GM23248 (cell line): ENCODE results near the gene PAX7. TPM values are rescaled to one million over a fixed set of nuclear protein-coding genes. Genes with fewer than 3 reads are reported as not detected.

ENCODE experiments used
- DNase-seq: peaks from one replicate; pipeline ENCODE4 v3.0.0-alpha.2; 2015
- H2AFZ ChIP-seq: fragments of 200-600 bp; sonication (generic); 2 replicates; pipeline ENCODE4 v1.6.1; 2016; ENCODE audit warnings: antibody characterized with exemption
- H3F3A ChIP-seq: fragments of 200-600 bp; sonication (generic); 2 replicates; pipeline ENCODE4 v1.6.1; 2016; ENCODE audit warnings: mild to moderate bottlenecking, antibody characterized with exemption, mixed run types; ENCODE audit not compliant: insufficient read depth
- H3K27ac ChIP-seq: fragments of 200-600 bp; sonication (generic); 2 replicates; pipeline ENCODE4 v1.5.1; 2016; ENCODE audit warnings: mild to moderate bottlenecking
- H3K27me3 ChIP-seq: fragments of 200-600 bp; sonication (generic); replicated peaks from 2 replicates; pipeline ENCODE4 v1.6.1; 2016; ENCODE audit warnings: mild to moderate bottlenecking; ENCODE audit not compliant: insufficient read depth
- H3K36me3 ChIP-seq: fragments of 200-600 bp; sonication (generic); 2 replicates; pipeline ENCODE4 v1.6.1; 2016; ENCODE audit warnings: low read depth, mild to moderate bottlenecking
- H3K4me1 ChIP-seq: fragments of 200-600 bp; sonication (generic); 2 replicates; pipeline ENCODE4 v1.6.1; 2016; ENCODE audit warnings: mild to moderate bottlenecking; ENCODE audit not compliant: insufficient read depth
- H3K4me2 ChIP-seq: fragments of 200-600 bp; sonication (generic); one replicate; pipeline ENCODE4 v1.6.1; 2016; ENCODE audit warnings: mild to moderate bottlenecking; ENCODE audit not compliant: unreplicated experiment
- H3K4me3 ChIP-seq: fragments of 200-600 bp; sonication (generic); 2 replicates; pipeline ENCODE4 v1.5.1; 2016; ENCODE audit warnings: mild to moderate bottlenecking
- H3K79me2 ChIP-seq: fragments of 200-600 bp; sonication (generic); 2 replicates; pipeline ENCODE4 v1.6.1; 2016; ENCODE audit warnings: mild to moderate bottlenecking; ENCODE audit not compliant: insufficient read depth
- H3K9ac ChIP-seq: fragments of 200-600 bp; sonication (generic); 2 replicates; pipeline ENCODE4 v1.6.1; 2016; ENCODE audit warnings: mild to moderate bottlenecking
- H3K9me2 ChIP-seq: fragments of 200-600 bp; sonication (generic); 2 replicates; pipeline ENCODE4 v1.6.1; 2016; ENCODE audit warnings: mixed run types, mild to moderate bottlenecking, moderate library complexity; ENCODE audit not compliant: insufficient read depth
- H3K9me3 ChIP-seq: fragments of 200-600 bp; sonication (generic); one replicate; pipeline ENCODE4 v1.6.1; 2017; ENCODE audit warnings: low read depth
- H4K20me1 ChIP-seq: fragments of 200-600 bp; sonication (generic); 2 replicates; pipeline ENCODE4 v1.6.0; 2016; ENCODE audit not compliant: insufficient read depth
- EZH2 ChIP-seq: fragments of 200-600 bp; sonication (generic); IDR thresholded peaks from 2 replicates; pipeline ENCODE4 v1.6.1; 2018; ENCODE audit warnings: antibody characterized with exemption, mild to moderate bottlenecking; ENCODE audit not compliant: insufficient read depth, poor library complexity, severe bottlenecking
- EZH2phosphoT487 ChIP-seq: fragments of 200-600 bp; sonication (generic); IDR thresholded peaks from 2 replicates; pipeline ENCODE4 v1.6.1; 2018; ENCODE audit warnings: antibody characterized with exemption, moderate library complexity, mild to moderate bottlenecking, low read depth; ENCODE audit not compliant: insufficient read depth
- WGBS, 2 experiments: methylation state at CpG; one replicate each; pipeline ENCODE4 v1.1.6; 2015 to 2017; ENCODE audit warnings: low lambda C conversion rate in 2 of 2, low coverage in 1 of 2; ENCODE audit errors: missing lambda C conversion rate in 2 of 2; 5-methylcytosine and 5-hydroxymethylcytosine counted together
- in situ Hi-C: fragments of 300-500 bp; cut with MboI; formaldehyde crosslinking; loops from 2 replicates; pipeline ENCODE4 v1.15.0; 2020
- polyA plus RNA-seq: library from polyadenylated mRNA; unstranded; fragments of >200 nt; fragmentation: Nextera tagmentation; extraction: Ambion mirVana; gene quantifications from 2 replicates; pipeline ENCODE4 v1.2.1, GENCODE V29; 2016
- total RNA-seq: library from RNA; depleted of rRNA; stranded (reverse); fragments of >200 nt; shearing (Covaris generic); gene quantifications from 2 replicates; pipeline ENCODE4 v1.2.3, GENCODE V29; 2014

The PAX7 gene
- total and polyA plus RNA-seq, 2 experiments from 2014 or later = not detected

DNA sequence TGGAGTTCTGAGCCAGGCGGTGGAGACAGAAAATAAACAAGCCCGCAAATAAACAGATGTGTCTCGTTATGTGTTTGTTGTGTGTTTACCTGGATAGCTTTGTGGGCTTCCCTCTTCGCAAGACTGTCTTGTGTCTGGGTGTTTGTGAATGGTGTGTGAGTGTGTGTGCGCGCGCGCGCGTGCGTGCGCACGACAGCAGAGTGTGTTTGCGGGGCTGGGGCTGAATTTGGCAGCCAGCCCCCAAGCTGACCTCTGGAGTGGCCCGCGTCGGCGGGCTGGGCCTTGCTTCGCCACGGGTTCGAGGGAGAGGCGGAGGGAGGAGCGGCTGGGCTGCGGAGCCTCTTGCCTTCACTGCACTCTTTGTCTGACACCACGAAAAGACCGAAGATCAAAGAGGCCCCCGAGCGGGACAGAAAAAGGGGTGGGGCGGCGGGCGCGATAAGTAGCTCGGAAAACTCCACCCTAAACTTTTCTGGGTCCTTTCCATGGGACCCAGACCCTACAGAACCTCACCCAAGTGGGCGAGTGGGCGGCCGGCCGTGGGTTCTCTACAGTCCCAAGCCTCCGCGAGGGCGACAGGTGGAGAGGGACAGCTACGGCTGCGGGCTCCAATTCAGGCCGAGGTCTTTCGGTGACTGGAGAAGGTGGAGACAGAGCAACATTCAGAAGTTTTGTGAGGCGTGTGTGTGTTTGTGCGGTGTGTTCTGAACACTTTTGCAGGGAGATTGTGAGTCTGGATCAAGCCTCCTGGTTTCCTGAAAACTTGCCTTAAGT lies 14.5 kb downstream of the PAX7 start:
- H3K27me3 ChIP-seq = peaks cover 87% of the 10 kb centered on the region
- no peak overlapping the region for H3K27ac ChIP-seq
- no peak overlapping the region for H3K4me2 ChIP-seq
- no peaks in the 10 kb centered on the region for H3K79me2 ChIP-seq
- H3K9me2 ChIP-seq = no peaks in the 10 kb centered on the region
- no peak for DNase-seq
- no peak overlapping the region for H2AFZ ChIP-seq
- H3K4me3 ChIP-seq = no peak overlapping the region
- no peaks in the 10 kb centered on the region for H3K9me3 ChIP-seq
- TF ChIP-seq EZH2 (no peak), EZH2phosphoT487 (0 out of 2 replicates have a peak, but pooled peaks have one; percentile 23)
- in situ Hi-C loops = no loop called here
- 3 to 4% methylated on average over 38 to 46 of the region's 46 CpGs for WGBS, 2 experiments
- H3K4me1 ChIP-seq = no peaks in the 10 kb centered on the region
- no peaks in the 10 kb centered on the region for H3K36me3 ChIP-seq
- H4K20me1 ChIP-seq = no peaks in the 10 kb centered on the region
- H3F3A ChIP-seq = no peaks in the 10 kb centered on the region
- H3K9ac ChIP-seq = no peak overlapping the region

DNA sequence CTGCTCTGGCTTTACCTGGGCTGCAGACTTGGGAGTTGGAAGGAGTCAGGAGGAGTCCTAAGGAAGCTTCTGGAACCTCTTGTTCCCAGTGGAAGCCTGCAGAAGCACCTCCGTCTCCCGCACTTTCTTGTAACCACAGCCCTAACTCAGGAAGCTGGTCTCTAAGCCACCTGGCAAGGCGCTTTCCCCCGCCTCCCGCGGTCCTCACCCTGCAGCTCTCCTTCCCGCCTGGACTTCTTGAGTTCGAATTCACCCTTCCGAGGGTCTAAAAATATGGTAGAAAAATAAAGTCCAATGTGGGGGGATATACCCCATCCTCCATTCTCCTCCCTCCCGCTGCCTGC lies 15.1 kb downstream of the PAX7 start:
- Histone ChIP-seq H3K9ac (no peak overlapping the region), H4K20me1 (no peaks in the 10 kb centered on the region), H2AFZ (no peak overlapping the region), H3K4me1 (no peaks in the 10 kb centered on the region), H3K4me2 (no peak overlapping the region), H3K9me2 (no peaks in the 10 kb centered on the region), H3K4me3 (no peak overlapping the region), H3K27me3 (peaks cover 84% of the 10 kb centered on the region), H3K9me3 (no peaks in the 10 kb centered on the region), H3F3A (no peaks in the 10 kb centered on the region), H3K36me3 (no peaks in the 10 kb centered on the region), H3K79me2 (no peaks in the 10 kb centered on the region), H3K27ac (no peak overlapping the region)
- in situ Hi-C loops = no loop called here
- no peak for DNase-seq
- TF ChIP-seq EZH2phosphoT487 (no peak), EZH2 (no peak)
- WGBS, 2 experiments = 6 to 9% methylated on average over 10 of the region's 10 CpGs

DNA sequence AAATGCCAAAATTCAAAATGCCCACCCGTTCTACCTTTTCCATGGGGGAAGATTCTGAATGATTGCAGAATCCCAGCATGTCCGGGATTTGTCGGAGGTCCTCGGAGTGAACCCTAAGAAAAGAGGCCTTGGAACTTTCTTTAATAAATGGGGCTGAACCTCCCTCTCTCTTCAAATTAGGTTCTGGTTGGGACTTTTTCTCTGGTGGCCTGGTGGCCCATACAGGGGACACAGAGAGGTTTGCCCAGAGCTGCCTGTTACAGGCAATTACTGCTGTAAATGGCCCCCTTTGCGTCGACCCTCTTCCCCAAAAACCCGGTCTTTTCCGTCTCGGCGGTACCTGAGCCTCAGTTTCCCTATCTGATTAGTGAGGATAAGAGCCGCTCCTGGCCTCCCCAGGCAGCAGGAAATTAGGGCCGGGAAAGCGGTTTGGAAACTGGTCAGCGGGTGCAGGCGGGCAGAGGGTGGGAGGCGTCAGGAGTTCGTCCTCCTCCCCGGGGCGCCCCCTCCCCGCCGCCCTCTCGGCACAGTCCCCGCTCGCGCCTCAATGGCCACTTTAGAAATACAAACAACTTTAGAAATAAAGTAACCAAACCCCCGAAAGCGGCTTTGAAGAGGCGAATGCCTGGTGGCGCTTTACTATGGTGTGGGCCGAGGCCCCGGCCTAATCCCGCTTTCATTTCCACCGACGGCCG lies 15.6 kb downstream of the PAX7 start:
- DNase-seq = no peak
- Histone ChIP-seq H2AFZ (no peak overlapping the region), H3K36me3 (no peaks in the 10 kb centered on the region), H3K79me2 (no peaks in the 10 kb centered on the region), H3K9me2 (no peaks in the 10 kb centered on the region), H3K4me3 (no peak overlapping the region), H4K20me1 (no peaks in the 10 kb centered on the region), H3K27me3 (peaks cover 79% of the 10 kb centered on the region), H3K27ac (no peak overlapping the region), H3F3A (no peaks in the 10 kb centered on the region), H3K9ac (no peak overlapping the region), H3K4me2 (no peak overlapping the region), H3K9me3 (no peaks in the 10 kb centered on the region), H3K4me1 (no peaks in the 10 kb centered on the region)
- WGBS, 2 experiments = 3 to 4% methylated on average over 33 to 35 of the region's 35 CpGs
- TF ChIP-seq EZH2phosphoT487 = peak; percentile 24; the same call in 1 of the 2 replicates
- TF ChIP-seq EZH2 = peak; percentile 99
- in situ Hi-C loops = no loop called here

DNA sequence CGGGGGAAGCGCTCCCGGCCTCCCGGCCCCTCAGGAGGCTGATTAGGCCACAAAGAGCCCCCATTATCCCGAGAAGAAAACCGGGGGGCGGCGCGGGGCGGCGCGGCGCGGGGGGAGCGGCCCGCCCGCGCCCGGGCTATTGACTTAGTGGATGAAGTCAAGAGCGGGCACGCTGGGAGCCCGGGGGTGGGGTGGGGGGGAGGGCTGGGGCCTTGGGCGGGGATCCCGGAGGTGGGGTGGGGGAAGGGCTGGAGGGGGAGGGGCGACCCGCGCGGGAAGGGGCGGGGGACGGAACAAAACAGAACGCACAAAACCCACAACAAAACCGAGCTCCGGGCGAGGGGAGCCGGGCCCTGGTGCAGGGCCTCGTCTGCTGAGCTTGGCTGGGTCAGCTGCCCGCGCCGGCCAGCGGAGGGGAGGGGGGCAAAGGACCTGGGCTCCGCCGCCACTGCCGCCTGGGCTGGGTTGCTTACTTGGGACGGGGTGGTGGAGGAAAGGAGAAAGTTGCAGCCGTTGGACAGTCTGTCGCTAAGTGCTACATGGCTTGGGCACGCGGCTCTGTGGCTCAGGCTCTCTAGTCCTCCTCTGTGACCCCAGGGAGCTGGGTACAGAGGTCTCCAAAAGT lies 16.3 kb downstream of the PAX7 start:
- DNase-seq = no peak
- no peaks in the 10 kb centered on the region for H4K20me1 ChIP-seq
- no peaks in the 10 kb centered on the region for H3K4me1 ChIP-seq
- H3K9me2 ChIP-seq = no peaks in the 10 kb centered on the region
- in situ Hi-C loops = no loop called here
- no peaks in the 10 kb centered on the region for H3K36me3 ChIP-seq
- no peak overlapping the region for H2AFZ ChIP-seq
- WGBS, 2 experiments = 3 to 8% methylated on average over 22 to 48 of the region's 48 CpGs
- no peaks in the 10 kb centered on the region for H3F3A ChIP-seq
- peaks cover 72% of the 10 kb centered on the region for H3K27me3 ChIP-seq
- no peak for TF ChIP-seq EZH2
- no peak for TF ChIP-seq EZH2phosphoT487
- H3K4me3 ChIP-seq = no peak overlapping the region
- H3K9ac ChIP-seq = no peak overlapping the region
- H3K79me2 ChIP-seq = no peaks in the 10 kb centered on the region
- no peak overlapping the region for H3K4me2 ChIP-seq
- H3K27ac ChIP-seq = no peak overlapping the region
- no peaks in the 10 kb centered on the region for H3K9me3 ChIP-seq
